ENCODE data around the gene OR6K3. TPM values are rescaled to one million over a fixed set of nuclear protein-coding genes. Genes with fewer than 3 reads are reported as not detected.

The OR6K3 gene
- total RNA-seq, 1 experiment from 2014 or later = not detected

GRCh38 chr1:158675563-158676323 lies 44.8 kb downstream of the OR6K3 start:
- no peaks in the 10 kb centered on the region for H3K27me3 ChIP-seq (ENCODE audit: control insufficient read depth, insufficient read depth, low read length)
- H3K36me3 ChIP-seq (ENCODE audit: control insufficient read depth, insufficient read depth, low read length) = no peaks in the 10 kb centered on the region
- TF ChIP-seq TCF7L2 (IDR thresholded peaks at IDR 0.05; ENCODE audit: low read depth, low read length) = no peak
- TF ChIP-seq POLR2AphosphoS5 (IDR thresholded peaks at IDR 0.05; ENCODE audit: low read depth, low read length) = no peak
- no peak for TF ChIP-seq REST (IDR thresholded peaks at IDR 0.05; ENCODE audit: insufficient read depth in 1 of 2, low read depth in 2 of 2, low read length in 1 of 2)
- TF ChIP-seq CTCF (IDR thresholded peaks at IDR 0.05) = no peak
- no peak for TF ChIP-seq SIN3A (IDR thresholded peaks at IDR 0.05; ENCODE audit: borderline replicate concordance, insufficient read depth, low read depth, low read length)
- intact Hi-C loops (cut with micrococcal nuclease; ENCODE audit: unreplicated experiment) (no loop called here), in situ Hi-C loops (cut with HindIII; ENCODE audit: low pct_unique_long_range_greater_than_20kb, low sequenced_read_pairs) (no loop called here)
- H3K9me3 ChIP-seq (ENCODE audit: control insufficient read depth, insufficient read depth, low read depth, low read length) = no peaks in the 10 kb centered on the region
- no TSS peak for BruUV-seq (replicated peaks)
- ChIA-PET POLR2A (no interaction called here), CTCF (no interaction called here)
- H3K4me3 ChIP-seq (ENCODE audit: low read depth in 2 of 2, low read length in 2 of 2) = no peak overlapping the region
- no peak overlapping the region for H3K27ac ChIP-seq (ENCODE audit: low read length)
- ATAC-seq = no peak
- H3K4me1 ChIP-seq (ENCODE audit: control insufficient read depth, insufficient read depth, low read length) = no peaks in the 10 kb centered on the region
- no peak for DNase-seq (ENCODE audit: low read depth, low spot score)

- ATAC-seq = no peak
Measured at GRCh38 chr1:158674302-158674701, 46.2 kb downstream of the OR6K3 start.

More at GRCh38 chr1:158674302-158674701, 46.2 kb downstream of the OR6K3 start:
- ChIA-PET CTCF (no interaction called here), POLR2A (no interaction called here)
- H3K27me3 ChIP-seq (ENCODE audit: control insufficient read depth, insufficient read depth, low read length) = no peaks in the 10 kb centered on the region
- in situ Hi-C loops (cut with HindIII; ENCODE audit: low pct_unique_long_range_greater_than_20kb, low sequenced_read_pairs) (no loop called here), intact Hi-C loops (cut with micrococcal nuclease; ENCODE audit: unreplicated experiment) (no loop called here)
- H3K4me1 ChIP-seq (ENCODE audit: control insufficient read depth, insufficient read depth, low read length) = no peaks in the 10 kb centered on the region
- TF ChIP-seq SIN3A (IDR thresholded peaks at IDR 0.05; ENCODE audit: borderline replicate concordance, insufficient read depth, low read depth, low read length) (no peak), REST (IDR thresholded peaks at IDR 0.05; ENCODE audit: insufficient read depth in 1 of 2, low read depth in 2 of 2, low read length in 1 of 2) (no peak), CTCF (IDR thresholded peaks at IDR 0.05) (no peak), TCF7L2 (IDR thresholded peaks at IDR 0.05; ENCODE audit: low read depth, low read length) (no peak), POLR2AphosphoS5 (IDR thresholded peaks at IDR 0.05; ENCODE audit: low read depth, low read length) (no peak)
- no peaks in the 10 kb centered on the region for H3K36me3 ChIP-seq (ENCODE audit: control insufficient read depth, insufficient read depth, low read length)
- BruUV-seq (replicated peaks) = no TSS peak
- no peak overlapping the region for H3K27ac ChIP-seq (ENCODE audit: low read length)
- H3K4me3 ChIP-seq (ENCODE audit: low read depth in 2 of 2, low read length in 2 of 2) = no peak overlapping the region
- H3K9me3 ChIP-seq (ENCODE audit: control insufficient read depth, insufficient read depth, low read depth, low read length) = no peaks in the 10 kb centered on the region
- DNase-seq (ENCODE audit: low read depth, low spot score) = no peak

Measured in Panc1 (cell line).